ENCODE data around the gene USP40. TPM values are rescaled to one million over a fixed set of nuclear protein-coding genes. Genes with fewer than 3 reads are reported as not detected.

Gene USP40
- polyA plus RNA-seq, 4 donors: 29.3 to 51.8 (median 47.8) TPM

DNA sequence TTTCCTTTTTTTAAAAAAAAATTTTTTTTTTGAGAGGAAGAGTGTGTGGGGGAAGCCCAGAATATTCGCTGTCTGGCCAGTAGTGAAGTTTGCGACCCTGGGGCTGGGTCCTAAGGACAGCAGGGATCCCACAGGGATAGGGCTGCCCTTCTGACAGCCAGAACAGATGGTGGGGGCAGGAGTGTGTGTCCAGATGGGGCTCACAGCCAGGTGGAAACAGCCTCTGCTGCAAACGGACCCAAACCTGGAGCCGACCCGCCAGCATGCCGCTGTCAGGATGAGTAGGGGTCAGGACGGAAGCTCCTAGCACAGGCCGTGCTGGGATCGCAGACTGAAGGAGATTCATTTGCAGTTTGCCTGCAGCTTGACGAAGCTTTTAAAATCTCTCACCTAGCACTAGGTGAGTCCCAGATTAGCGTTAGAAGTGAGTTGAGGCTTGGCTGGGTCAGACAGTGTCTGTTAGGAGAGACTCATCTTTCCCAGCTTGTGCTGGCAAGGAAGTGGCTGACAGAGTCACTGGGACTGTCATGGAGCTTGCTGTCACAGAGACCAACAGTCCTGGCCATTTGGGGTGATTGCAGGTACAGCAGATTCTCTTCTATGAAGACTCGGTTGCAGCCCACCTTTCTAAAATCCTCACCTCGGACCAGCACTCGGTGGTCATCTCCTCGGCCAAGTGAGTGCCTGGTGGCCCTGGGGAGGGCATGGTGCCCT is 118.9 kb downstream of the USP40 start:
- no peak for DNase-seq (ENCODE audit: low read depth in 4 of 4, low spot score in 3 of 4)

DNA sequence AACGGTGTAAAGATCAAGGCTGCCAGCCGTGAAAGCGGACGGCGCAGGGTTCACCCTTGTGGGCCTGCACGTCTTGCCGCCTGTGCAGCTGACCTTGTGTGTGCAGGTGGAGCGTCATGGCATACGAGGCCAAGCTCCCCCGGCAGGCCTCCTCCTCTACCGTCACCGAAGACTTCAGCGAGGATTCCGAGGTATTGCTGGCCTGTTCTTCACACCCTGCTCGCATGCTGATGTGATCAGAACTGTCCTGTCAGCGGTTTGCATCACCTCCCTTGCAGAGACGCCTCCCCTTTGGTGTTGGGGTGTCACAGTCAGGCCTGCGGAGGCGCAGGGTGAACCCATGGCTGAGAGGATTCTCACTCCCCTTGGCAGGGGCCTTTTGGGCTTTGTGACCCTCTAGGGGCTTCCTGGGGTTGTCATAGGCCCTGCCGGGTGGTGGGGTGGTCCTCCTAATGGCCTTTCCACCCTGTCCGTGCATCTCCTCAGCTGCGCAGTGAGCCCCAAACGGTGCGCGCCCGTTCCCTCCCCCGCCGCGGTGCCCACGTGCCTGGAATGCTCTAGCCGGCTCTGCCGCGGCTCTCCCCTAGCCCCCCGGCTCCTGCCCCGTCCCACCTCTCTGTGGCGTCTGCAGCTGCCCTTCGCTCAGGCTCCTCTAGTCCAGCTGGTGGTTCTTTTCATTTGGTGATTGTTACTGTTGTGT is 119.8 kb downstream of the USP40 start:
- no peak for DNase-seq (ENCODE audit: low read depth in 4 of 4, low spot score in 3 of 4)

DNA sequence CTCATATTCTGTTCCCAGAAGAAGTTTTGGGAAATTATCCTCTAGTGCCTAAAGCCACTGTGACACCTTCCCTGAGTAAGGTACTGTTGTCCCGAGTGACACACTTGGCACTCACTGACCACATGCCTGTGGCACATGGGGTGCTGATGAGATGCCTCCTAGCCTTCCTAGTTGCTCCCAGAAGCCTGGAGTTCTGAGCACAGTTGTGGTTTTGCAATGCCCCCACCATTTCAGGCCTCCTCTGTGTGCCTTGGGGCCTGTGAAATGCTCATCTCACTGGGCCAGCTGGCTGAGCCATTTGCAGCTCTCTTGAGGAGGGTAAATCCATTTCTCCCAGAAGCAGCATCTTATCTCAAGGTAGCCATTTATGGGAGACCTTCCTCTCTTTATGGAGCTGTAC is 120.5 kb downstream of the USP40 start:
- no peak for DNase-seq (ENCODE audit: low read depth in 4 of 4, low spot score in 3 of 4)

DNA sequence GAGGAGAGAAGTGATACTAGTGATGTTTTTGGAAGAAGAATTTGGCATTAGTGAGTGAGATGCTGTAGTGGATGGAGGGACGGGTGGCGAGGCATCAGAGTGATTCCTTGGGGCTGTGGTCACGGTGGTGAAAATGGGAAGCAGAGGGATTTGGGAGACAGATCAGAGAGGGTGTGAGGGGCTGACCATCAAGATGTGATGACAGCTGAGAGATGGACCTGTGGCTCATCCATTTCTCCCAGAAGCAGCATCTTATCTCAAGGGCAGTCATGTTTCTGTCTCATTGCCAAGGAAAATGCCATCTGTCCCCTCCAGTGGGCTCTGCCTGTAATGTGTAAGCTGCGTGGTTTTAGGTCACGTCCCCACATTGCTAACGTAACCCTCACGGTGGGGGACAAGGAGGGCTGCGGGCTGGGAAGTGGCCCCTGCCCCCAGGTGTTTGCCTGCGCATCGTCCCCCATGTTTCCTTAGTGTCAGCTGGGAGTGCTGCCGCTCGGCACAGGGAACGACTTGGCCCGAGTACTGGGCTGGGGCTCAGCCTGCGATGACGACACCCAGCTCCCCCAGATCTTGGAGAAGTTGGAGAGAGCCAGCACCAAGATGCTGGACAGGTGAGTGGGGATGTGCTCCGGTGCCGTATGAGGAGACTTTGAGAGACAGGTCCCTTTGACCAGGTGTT is 121.3 kb downstream of the USP40 start:
- DNase-seq (ENCODE audit: low read depth in 4 of 4, low spot score in 3 of 4): no peak

DNA sequence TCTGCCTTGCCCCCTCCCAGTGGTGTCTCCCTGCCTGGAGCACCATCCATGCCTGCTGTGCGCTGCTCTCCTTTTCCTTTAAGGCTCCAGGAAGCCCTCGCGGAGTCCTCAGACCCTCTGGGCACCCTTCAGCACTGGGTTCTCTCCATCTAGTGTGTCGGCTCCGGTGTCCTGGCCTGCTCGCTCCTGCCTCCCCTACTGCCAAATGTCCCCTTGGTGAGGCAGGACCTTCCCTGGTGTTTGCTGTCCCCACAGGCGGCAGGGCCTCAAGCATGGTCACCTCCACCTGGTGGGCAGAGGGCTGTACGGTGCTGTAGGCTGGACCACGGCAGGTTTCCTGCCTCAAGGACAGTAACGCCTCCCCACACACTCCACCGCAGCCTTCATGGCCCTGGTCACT is 122.1 kb downstream of the USP40 start:
- no peak for DNase-seq (ENCODE audit: low read depth in 4 of 4, low spot score in 3 of 4)

DNA sequence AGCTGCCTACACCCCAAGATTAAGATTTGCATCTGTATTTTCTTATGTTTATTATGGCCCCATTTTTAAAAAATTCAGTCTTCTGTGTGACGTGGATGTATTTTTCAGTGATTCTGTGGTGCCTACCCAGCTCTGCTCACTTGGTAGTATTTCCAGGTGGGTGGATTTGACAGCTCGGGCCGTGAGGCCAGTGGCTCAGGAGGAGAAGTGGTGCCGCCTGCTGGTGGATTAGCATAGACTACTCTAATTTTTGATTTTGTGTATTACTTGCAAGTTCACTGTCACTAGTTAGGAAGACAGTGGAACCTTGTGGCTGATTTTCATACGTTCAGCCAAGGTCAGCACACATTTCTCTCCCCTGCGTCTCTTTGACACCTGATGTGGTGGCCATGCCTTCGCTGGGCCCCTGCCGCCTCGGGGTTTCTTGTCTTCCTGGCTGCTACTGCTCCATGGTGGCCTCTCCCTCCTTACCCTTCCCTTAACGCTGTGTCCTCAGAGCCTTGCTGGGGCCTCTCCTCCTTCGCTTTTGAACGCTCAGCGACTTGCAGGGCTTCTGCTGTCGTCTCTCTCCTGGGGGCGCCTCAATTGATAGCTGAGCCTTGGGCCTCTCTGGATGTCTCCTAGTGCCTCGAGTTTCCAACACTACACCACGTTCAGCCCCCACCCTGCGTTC is 122.9 kb downstream of the USP40 start:
- DNase-seq (ENCODE audit: low read depth in 4 of 4, low spot score in 3 of 4): peak; percentile 39 to 54 (median 47)

DNA sequence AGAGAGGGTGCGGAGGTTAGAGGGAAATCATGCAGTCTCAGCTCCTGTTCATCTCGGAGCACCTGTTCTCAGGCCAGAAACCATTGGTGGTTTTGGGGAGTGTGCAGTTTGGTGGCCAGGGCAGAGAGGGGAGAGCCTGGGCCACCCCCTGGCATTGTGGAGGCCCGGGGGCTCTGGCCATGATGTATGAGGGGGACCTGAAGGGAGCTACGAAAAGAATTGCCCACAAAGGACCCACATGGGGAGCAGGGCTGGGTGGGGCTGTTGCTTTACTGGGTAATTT is 124.6 kb downstream of the USP40 start:
- no peak for DNase-seq (ENCODE audit: low read depth in 4 of 4, low spot score in 3 of 4)

DNA sequence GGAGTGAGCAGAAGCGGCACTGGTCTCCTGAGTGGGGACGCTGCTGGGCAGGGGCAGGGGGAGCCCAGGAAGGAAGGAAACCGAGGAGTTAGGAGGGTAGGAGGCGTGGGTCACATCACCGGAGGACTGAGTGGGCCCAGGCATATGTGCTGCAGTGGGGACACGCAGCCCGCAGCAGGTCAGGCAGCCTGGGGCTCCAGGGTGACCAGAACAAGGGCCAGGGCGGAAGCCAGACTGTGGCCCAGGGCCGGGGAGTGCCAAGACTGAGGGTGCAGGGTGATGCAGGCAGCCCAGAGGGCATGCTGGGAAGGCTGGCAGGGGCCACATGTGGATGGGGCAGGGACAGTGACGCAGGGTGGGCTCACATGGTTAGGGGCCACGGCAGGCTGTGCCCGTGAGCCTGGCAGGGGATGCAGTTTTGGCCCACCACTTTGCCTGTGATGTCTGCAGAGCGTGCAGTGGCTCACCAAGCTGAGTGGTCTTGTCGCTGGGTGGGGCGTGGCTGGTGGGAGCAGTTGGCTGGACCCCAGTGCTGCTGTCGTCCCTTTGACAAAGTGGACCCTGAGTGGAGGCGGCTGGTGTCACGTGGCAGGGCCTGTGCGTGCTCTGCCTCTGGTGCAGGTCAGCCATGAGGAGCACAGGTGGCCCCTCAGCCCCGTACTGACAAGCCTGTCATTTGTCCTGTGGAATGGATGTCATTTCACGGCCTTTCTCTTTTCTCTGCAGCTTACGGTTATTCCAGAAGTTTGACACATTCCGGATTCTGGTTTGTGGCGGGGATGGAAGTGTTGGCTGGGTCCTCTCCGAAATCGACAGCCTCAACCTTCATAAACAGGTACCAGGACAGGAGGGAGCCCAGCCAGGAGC is 125.2 kb downstream of the USP40 start:
- DNase-seq (ENCODE audit: low read depth in 4 of 4, low spot score in 3 of 4): no peak

DNA sequence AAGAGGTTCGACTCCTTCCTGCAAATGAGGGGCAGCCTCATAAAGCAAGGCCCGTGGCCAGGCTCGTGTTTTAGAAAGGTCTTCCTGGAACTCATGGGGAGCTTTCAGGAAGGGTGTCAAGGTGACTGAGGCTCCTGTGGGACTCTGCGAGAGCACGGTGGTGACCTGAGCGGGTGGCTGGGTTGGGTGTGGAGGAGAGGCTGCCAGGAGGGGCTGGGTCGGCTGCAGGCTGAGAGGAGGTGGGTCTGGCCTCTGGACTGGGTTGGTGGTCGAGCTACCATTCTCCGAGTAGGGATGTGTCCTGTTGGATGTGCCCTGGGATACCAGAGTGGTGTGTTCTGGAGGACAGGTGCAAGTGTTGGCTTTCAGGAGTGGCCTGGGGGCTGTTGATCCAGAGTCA is 125.9 kb downstream of the USP40 start:
- DNase-seq (ENCODE audit: low read depth in 4 of 4, low spot score in 3 of 4): no peak

DNA sequence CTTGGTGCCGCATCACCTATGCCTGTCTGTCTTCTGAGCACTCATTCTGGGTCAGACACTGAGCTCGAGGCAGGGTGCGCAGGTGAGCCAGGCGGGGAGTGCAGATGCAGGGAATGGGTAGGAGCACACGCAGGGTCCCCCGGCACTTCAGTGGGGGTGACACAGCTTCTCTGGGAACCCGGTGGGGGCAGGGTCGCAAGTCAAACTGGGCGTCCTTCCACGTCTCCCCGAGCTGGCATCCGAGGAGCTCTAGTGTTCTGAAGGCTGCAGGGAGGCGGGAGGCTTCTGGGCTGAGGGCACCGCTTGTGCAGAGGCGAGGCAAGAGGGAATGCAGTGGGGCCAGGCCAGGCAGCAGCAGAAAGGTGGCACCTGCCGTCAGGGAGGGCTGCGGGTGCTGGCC is 126.3 kb downstream of the USP40 start:
- no peak for DNase-seq (ENCODE audit: low read depth in 4 of 4, low spot score in 3 of 4)

DNA sequence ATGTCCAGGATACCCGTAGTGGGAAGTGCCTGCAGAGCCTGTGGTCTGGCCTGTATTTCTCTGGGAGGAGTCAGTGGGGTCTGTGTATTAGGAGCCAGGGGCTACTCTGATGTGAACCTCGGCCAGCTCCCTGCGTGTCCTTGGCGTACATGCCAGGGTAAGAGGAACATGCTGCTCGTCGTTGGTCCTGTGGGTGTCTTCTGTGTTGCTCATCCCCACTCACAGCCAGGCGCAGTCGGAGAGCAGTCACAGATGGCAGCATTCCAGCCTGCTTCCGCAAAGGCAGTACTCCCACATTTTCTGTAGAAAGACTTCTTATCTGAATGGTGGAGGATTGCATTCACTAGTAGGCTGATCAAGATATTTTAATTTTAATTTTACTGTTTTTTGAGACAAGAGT is 127.4 kb downstream of the USP40 start:
- DNase-seq (ENCODE audit: low read depth in 4 of 4, low spot score in 3 of 4): no peak

DNA sequence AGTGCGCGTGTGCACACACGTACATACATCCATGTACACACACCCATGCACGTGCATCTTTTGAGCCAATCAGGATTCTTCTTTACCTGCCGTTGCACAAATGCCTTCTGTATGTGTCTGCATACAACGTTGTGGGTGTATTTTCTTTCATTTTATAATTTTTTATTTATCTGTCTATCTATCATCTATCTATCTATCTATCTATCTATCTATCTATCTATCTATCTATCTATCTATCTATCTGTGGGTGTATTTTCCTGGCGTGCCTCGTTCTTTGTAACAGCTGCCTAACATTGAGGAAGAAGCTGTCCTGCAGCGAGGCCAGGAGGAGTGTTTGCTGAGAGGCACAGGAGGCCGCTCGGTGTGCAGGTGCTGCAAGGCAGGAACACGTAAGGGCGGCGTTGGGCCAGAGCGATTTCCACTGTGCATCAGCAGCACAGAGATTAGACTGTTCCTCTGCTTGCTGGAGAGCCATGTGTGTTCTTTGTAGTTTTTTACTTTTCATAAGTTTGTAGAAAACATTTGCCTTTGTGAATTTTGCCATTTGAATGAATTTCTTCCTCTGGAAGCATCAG is 127.9 kb downstream of the USP40 start:
- no peak for DNase-seq (ENCODE audit: low read depth in 4 of 4, low spot score in 3 of 4)

DNA sequence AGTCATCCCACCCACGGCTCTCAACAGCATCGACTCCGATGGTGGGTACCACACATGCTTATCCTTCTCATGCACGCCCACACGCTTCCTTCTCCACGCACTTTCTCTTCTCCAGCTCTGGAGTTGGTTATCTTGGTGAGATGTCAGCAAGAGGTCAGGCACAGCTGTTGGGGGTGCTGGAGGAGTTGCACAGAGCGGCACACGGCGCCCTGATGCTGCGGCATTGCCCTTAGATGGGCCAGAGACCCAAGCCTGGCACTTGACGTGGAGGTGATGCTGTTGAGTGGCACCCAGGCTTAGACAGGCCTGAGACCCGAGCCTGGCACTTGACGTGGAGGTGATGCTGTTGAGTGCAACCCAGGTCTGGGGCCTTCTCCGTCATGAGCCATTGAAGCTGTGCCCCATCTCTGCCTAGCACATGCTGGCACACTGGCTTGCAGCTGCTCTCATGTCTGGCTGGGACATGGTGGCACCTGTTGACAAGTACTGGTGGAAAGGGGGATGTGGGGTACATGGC is 129.1 kb downstream of the USP40 start:
- DNase-seq (ENCODE audit: low read depth in 4 of 4, low spot score in 3 of 4): no peak

DNA sequence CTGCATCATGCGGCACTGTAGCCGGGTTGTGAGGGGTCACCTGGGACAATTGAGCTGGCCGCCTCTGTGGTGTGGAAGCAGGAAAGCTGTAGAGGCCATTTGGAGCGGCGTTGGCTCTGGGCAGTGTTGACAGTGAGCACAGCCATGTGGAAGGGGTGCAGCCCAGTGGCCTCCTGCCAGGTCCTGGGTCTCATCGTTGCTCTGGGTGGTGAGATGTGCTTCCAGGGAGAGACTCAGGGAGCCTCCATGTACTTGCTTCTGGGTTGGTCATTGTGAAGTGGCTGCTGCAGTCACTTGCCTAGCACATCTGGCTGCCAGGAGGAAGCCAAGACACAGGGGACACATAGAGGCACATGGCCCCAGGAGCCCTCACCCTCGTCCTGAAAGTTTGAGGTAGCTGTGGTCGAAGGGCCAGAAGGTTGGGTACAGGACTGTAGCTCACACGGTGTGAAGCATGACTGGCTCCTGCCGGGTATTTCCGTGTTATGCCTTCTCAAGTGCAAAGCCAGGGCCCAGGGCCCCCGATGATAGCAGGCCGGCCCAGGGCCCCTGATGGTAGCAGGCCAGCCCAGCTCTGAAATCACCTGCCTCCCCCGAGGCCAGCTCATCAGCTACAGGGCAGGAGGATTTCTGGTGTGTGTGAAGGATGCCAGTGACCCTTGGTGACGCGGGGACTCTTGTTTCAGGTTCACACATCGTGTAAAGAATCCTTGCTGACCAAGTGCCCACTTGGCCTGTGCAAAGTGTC is 129.7 kb downstream of the USP40 start:
- DNase-seq (ENCODE audit: low read depth in 4 of 4, low spot score in 3 of 4): no peak

DNA sequence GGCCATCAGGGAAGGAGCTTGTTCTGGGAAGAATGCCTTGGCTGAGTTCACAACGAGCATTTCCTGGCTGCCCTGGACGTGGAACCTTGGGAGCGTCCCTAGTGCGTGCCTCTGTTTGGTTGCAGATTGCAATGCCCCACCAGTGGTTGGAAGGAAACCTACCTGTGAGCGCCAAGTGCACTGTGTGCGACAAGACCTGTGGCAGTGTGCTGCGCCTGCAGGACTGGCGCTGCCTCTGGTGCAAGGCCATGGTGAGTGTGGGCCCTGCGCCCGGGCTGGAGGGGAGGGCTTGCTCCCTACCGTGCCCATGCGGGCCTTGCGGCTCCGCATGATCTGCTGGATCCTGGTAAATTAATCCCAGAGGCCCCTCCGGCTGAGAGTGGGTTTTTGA is 130.4 kb downstream of the USP40 start:
- DNase-seq (ENCODE audit: low read depth in 4 of 4, low spot score in 3 of 4): no peak

DNA sequence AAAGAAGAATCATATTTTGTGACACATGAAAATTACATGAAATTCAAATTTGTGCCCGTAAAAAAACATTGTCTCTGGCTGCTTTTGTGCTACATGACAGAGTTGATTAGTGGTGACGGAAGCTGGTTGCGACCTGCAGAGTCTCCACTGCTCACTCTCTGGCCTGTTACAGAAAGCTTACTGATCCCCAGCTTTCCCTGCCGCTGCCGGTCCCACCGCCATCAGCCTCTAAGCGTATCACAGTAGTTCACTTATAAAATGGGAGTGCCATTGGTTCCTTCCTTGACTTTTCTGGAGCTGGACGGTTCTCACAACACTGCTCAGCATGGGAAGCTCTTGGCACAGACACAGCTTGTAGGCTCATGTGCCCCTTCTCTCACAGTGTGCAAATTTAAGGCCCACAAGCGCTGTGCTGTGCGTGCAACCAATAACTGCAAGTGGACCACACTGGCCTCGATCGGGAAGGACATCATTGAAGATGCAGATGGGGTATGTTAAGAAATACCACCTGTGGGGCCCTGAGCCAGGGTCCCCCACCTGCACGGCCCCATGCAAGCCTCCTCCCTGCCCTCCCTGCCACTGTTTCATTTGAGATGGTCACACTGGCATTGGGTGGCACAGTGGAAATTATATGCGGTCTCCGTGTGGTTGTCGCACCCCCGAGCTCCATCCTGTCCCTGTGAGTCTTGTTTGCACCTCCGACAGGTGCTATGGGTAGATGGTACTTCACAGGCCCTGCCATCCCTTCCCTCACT is 131.0 kb downstream of the USP40 start:
- no peak for DNase-seq (ENCODE audit: low read depth in 4 of 4, low spot score in 3 of 4)

DNA sequence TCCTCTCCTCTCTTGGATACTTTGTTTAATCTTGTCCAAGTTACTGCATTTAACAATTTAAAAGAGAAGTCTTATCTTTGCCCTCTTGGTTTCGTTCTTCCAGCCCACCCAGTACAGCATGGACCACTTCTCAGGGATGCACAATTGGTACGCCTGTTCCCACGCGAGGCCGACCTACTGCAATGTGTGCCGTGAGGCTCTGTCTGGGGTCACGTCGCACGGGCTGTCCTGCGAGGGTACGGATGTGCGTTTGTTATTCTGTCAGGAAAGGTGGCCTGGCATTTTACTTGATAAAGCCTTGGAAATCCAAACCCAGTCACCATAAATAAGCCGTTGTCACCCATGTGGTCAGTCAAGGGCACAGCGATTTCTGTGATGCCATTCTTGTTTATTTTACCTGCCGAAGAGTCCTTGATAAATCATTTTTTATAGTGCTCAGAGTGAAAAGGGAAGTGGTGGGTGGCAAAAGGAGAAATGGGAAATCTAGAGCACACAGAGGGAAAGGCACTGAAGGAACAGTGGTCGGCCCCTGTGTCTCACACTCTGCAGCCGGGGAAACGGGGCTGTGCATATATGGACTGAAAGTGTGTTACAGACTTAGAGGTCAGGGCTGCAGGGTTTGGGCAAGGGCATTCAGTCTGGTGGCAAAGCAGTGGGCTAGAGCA is 131.8 kb downstream of the USP40 start:
- DNase-seq (ENCODE audit: low read depth in 4 of 4, low spot score in 3 of 4): no peak

DNA sequence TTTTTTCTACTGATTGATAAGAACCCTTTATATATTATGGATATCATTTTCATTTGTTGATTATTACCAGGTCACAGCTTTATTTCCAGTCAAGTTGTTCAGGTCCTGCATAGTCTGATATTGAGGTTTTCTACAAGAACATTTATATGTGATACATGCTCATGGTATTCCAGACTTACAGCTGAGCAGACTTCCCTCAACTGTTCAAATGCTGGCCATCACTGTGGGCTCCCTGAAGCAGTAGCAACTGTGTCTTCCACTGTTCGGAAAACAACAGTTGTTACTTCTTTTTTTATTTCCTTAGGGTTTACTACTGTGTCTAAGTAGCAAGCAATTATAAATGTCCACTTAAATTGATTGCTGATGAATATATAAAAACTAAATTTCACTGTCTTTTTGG is 132.8 kb downstream of the USP40 start:
- no peak for DNase-seq (ENCODE audit: low read depth in 4 of 4, low spot score in 3 of 4)
